ENCODE measurements around the gene MACROD1. TPM values are rescaled to one million over a fixed set of nuclear protein-coding genes. Genes with fewer than 3 reads are reported as not detected.

Gene MACROD1
- total and polyA plus RNA-seq, 2 donors (not counting 3 experiments of a cell fraction or from before 2014, with no cell fraction given): 11.0 to 16.2 TPM

GRCh38 chr11:64126371-64126770, 39.5 kb downstream of the MACROD1 start:
- H2AFZ ChIP-seq (ENCODE audit: low read depth, low read length): no peak overlapping the region
- H3K79me2 ChIP-seq (ENCODE audit: control insufficient read depth, insufficient read depth, low read length): no peaks in the 10 kb centered on the region
- dilution Hi-C loops (cut with MboI; ENCODE audit: extremely low pct_ligation_motif_present, low sequenced_read_pairs): no loop called here
- H3K27ac ChIP-seq (ENCODE audit: insufficient read depth, low read depth, low read length): no peak overlapping the region
- no peaks in the 10 kb centered on the region for H3K4me1 ChIP-seq (ENCODE audit: control insufficient read depth, extremely low read depth, insufficient read depth, low read length)
- DNase-seq (ENCODE audit: low read depth, low spot score) (no peak), FAIRE-seq (no peak)
- H3K9me3 ChIP-seq (replicated peaks; ENCODE audit: control insufficient read depth, insufficient read depth, low read length): no peaks in the 10 kb centered on the region
- ChIA-PET POLR2A (no interaction called here), CTCF (no interaction called here)
- no peak overlapping the region for H3K4me3 ChIP-seq (replicated peaks in 1 of 3; ENCODE audit: insufficient read depth in 1 of 3, low read depth in 1 of 3, low read length in 3 of 3)
- H3K27me3 ChIP-seq (ENCODE audit: control insufficient read depth in 2 of 2, insufficient read depth in 2 of 2, low read length in 2 of 2): no peaks in the 10 kb centered on the region
- no peaks in the 10 kb centered on the region for H3K36me3 ChIP-seq (ENCODE audit: control insufficient read depth in 2 of 2, extremely low read depth in 1 of 2, insufficient read depth in 2 of 2, low read length in 2 of 2)
- H3K9me1 ChIP-seq (replicated peaks; ENCODE audit: control insufficient read depth, extremely low read depth, insufficient read depth, low read length): no peaks in the 10 kb centered on the region
- no peak overlapping the region for H3K4me2 ChIP-seq (ENCODE audit: insufficient read depth, low read length)
- TF ChIP-seq MYC (IDR thresholded peaks at IDR 0.05; ENCODE audit: low read depth, low read length) (no peak), CTCF (IDR thresholded peaks at IDR 0.05; ENCODE audit: extremely low read depth in 1 of 2, insufficient read depth in 1 of 2, low read depth in 1 of 2, low read length in 2 of 2) (no peak), POLR2A (IDR thresholded peaks at IDR 0.05; ENCODE audit: low read depth, low read length) (no peak), EZH2 (IDR thresholded peaks at IDR 0.05; ENCODE audit: borderline replicate concordance, low read depth, low read length, severe bottlenecking) (no peak)
- intact Hi-C loops (cut with micrococcal nuclease): no loop called here
- no peak overlapping the region for H3K9ac ChIP-seq (replicated peaks; ENCODE audit: extremely low read depth, insufficient read depth, low read length)
- no peaks in the 10 kb centered on the region for H4K20me1 ChIP-seq (replicated peaks; ENCODE audit: control insufficient read depth, extremely low read depth, insufficient read depth, low read length)
- no TSS peak for BruUV-seq (replicated peaks)

- DNase-seq (ENCODE audit: low read depth, low spot score): no peak
- Histone ChIP-seq H3K9ac (replicated peaks; ENCODE audit: extremely low read depth, insufficient read depth, low read length) (no peak overlapping the region), H3K4me3 (replicated peaks in 1 of 3; ENCODE audit: insufficient read depth in 1 of 3, low read depth in 1 of 3, low read length in 3 of 3) (no peak overlapping the region), H3K27ac (ENCODE audit: insufficient read depth, low read depth, low read length) (no peak overlapping the region), H2AFZ (ENCODE audit: low read depth, low read length) (no peak overlapping the region), H4K20me1 (replicated peaks; ENCODE audit: control insufficient read depth, extremely low read depth, insufficient read depth, low read length) (no peaks in the 10 kb centered on the region), H3K9me1 (replicated peaks; ENCODE audit: control insufficient read depth, extremely low read depth, insufficient read depth, low read length) (no peaks in the 10 kb centered on the region), H3K4me2 (ENCODE audit: insufficient read depth, low read length) (no peak overlapping the region), H3K79me2 (ENCODE audit: control insufficient read depth, insufficient read depth, low read length) (no peaks in the 10 kb centered on the region), H3K9me3 (replicated peaks; ENCODE audit: control insufficient read depth, insufficient read depth, low read length) (no peaks in the 10 kb centered on the region), H3K27me3 (ENCODE audit: control insufficient read depth in 2 of 2, insufficient read depth in 2 of 2, low read length in 2 of 2) (no peaks in the 10 kb centered on the region), H3K36me3 (ENCODE audit: control insufficient read depth in 2 of 2, extremely low read depth in 1 of 2, insufficient read depth in 2 of 2, low read length in 2 of 2) (no peaks in the 10 kb centered on the region), H3K4me1 (ENCODE audit: control insufficient read depth, extremely low read depth, insufficient read depth, low read length) (no peaks in the 10 kb centered on the region)
- dilution Hi-C loops (cut with MboI; ENCODE audit: extremely low pct_ligation_motif_present, low sequenced_read_pairs): no loop called here
- intact Hi-C loops (cut with micrococcal nuclease): no loop called here
- BruUV-seq (replicated peaks): no TSS peak
- ChIA-PET CTCF (no interaction called here), POLR2A (no interaction called here)
- no peak for FAIRE-seq
- TF ChIP-seq EZH2 (IDR thresholded peaks at IDR 0.05; ENCODE audit: borderline replicate concordance, low read depth, low read length, severe bottlenecking) (no peak), POLR2AphosphoS5 (IDR thresholded peaks at IDR 0.05; ENCODE audit: insufficient read depth, low read depth, low read length) (no peak)
These were observed 40.2 kb downstream of the MACROD1 start for GRCh38 chr11:64125676-64126075.

Measured in endothelial cell of umbilical vein (primary cell).